HEK293T (cell line): Measurements from ENCODE around the gene ATP11A.

ENCODE experiments used
- CTCF ChIA-PET: fragments of 350-600 bp; formaldehyde crosslinking; extraction: SDS; loops from one replicate; lab custom pipeline; 2021; ENCODE audit warnings: antibody characterized with exemption, inconsistent platforms; lab: Yijun Ruan, JAX
- POLR2A ChIA-PET: fragments of 350-600 bp; formaldehyde crosslinking; extraction: SDS; loops from one replicate; lab custom pipeline; 2020; ENCODE audit warnings: antibody characterized with exemption, inconsistent platforms; lab: Yijun Ruan, JAX
- DNase-seq: peaks from one replicate; pipeline ENCODE4 v3.0.0; 2012; ENCODE audit warnings: mixed read lengths; ENCODE audit errors: extremely low spot score
- ARNT ChIP-seq: fragments of 450-650 bp; IDR thresholded peaks from 2 replicates; pipeline ENCODE4 v1.6.1; 2017; ENCODE audit warnings: mild to moderate bottlenecking
- BHLHE40 ChIP-seq: fragments of 450-650 bp; IDR thresholded peaks from 2 replicates; pipeline ENCODE4 v1.6.1; 2016; ENCODE audit warnings: mild to moderate bottlenecking, moderate library complexity, borderline replicate concordance
- CTBP1 ChIP-seq: fragments of 450-650 bp; IDR thresholded peaks from 2 replicates; pipeline ENCODE4 v1.6.1; 2016; ENCODE audit warnings: borderline replicate concordance
- ELF4 ChIP-seq: fragments of 450-650 bp; IDR thresholded peaks from 2 replicates; pipeline ENCODE4 v1.6.1; 2017; ENCODE audit warnings: antibody characterized with exemption
- FOXA1 ChIP-seq: fragments of 450-650 bp; IDR thresholded peaks from 2 replicates; pipeline ENCODE4 v1.6.1; 2016; ENCODE audit warnings: mild to moderate bottlenecking
- FOXK2 ChIP-seq: fragments of 450-650 bp; IDR thresholded peaks from 2 replicates; pipeline ENCODE4 v1.6.1; 2016; ENCODE audit warnings: mild to moderate bottlenecking
- FOXM1 ChIP-seq: fragments of 450-650 bp; IDR thresholded peaks from 2 replicates; pipeline ENCODE4 v1.6.1; 2017; ENCODE audit warnings: mild to moderate bottlenecking, borderline replicate concordance
- HDGF ChIP-seq: fragments of 450-650 bp; IDR thresholded peaks from 2 replicates; pipeline ENCODE4 v1.6.1; 2017; ENCODE audit warnings: antibody characterized with exemption, borderline replicate concordance
- L3MBTL2 ChIP-seq: fragments of 450-650 bp; conservative IDR thresholded peaks from 2 replicates; pipeline ENCODE4 v1.6.1; 2016; ENCODE audit warnings: mild to moderate bottlenecking
- LEF1 ChIP-seq: fragments of 450-650 bp; IDR thresholded peaks from 2 replicates; pipeline ENCODE4 v1.6.1; 2017; ENCODE audit warnings: mild to moderate bottlenecking, borderline replicate concordance
- NFRKB ChIP-seq: fragments of 450-650 bp; IDR thresholded peaks from 2 replicates; pipeline ENCODE4 v1.6.1; 2016; ENCODE audit warnings: mild to moderate bottlenecking, moderate library complexity
- SP1 ChIP-seq: fragments of 450-650 bp; IDR thresholded peaks from 2 replicates; pipeline ENCODE4 v1.6.1; 2017
- SUZ12 ChIP-seq: fragments of 450-650 bp; IDR thresholded peaks from 2 replicates; pipeline ENCODE4 v1.6.1; 2016; ENCODE audit warnings: mild to moderate bottlenecking
- TARDBP ChIP-seq: fragments of 450-650 bp; IDR thresholded peaks from 2 replicates; pipeline ENCODE4 v1.6.1; 2016
- ZNF384 ChIP-seq: fragments of 450-650 bp; IDR thresholded peaks from 2 replicates; pipeline ENCODE4 v1.6.1; 2016
- TF ChIP-seq, protein P1 (sequence below): fragments of 450-650 bp; IDR thresholded peaks from 2 replicates; pipeline ENCODE4 v1.6.1; 2016

The ATP11A gene

DNA sequence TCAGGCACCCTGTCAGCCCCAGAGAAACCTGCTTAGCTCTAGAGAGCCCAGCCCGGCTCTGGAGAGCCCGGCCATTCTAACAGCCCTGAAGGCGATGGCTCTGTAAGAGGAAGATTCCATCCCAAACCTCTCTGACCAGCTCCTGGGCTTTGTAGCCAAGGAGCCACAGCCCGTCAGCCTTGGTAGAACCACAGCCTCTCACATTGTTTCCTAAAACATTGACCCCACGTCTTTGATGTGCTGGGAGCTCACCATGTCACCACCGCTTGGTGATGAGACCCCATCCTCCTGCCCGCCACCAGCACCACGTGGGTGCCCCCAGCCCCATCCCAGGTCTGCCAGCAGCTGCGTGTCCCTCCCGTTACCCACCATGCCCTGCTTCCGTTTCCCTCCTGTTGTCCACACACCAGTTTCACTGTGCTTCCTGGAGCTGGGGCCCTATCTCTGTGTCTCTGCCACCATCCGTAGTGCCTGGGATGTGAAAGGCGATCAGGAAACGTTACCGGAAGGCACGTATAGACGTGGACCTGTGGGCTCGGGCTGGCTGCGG lies 185.0 kb downstream of the ATP11A start:
- POLR2A ChIA-PET: no interaction called here

DNA sequence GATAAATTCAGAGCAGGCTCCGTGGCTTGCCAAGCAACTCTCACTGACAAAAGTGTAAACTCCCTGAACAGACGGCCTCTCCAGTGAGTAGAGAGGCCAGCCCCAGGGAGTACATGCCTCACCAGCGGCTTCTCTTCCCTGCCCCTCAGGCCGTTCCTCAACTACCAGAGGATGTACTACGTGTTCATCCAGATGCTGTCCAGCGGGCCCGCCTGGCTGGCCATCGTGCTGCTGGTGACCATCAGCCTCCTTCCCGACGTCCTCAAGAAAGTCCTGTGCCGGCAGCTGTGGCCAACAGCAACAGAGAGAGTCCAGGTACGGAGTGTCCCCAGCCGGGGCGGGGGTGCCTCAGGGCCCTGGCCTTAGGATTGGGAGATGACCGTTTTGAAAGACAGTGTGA lies 185.8 kb downstream of the ATP11A start:
- ChIA-PET POLR2A (no interaction called here), CTCF (no interaction called here)
- DNase-seq: no peak
- TF ChIP-seq ARNT (no peak), BHLHE40 (no peak), L3MBTL2 (no peak), NFRKB (no peak), TARDBP (no peak), FOXM1 (no peak)
- TF ChIP-seq, protein P1, sequence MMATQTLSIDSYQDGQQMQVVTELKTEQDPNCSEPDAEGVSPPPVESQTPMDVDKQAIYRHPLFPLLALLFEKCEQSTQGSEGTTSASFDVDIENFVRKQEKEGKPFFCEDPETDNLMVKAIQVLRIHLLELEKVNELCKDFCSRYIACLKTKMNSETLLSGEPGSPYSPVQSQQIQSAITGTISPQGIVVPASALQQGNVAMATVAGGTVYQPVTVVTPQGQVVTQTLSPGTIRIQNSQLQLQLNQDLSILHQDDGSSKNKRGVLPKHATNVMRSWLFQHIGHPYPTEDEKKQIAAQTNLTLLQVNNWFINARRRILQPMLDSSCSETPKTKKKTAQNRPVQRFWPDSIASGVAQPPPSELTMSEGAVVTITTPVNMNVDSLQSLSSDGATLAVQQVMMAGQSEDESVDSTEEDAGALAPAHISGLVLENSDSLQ: no peak

More for the DNA sequence above, 185.0 kb downstream of the ATP11A start:
- DNase-seq: no peak
- no peak for TF ChIP-seq SUZ12
- CTCF ChIA-PET: interaction anchor here (0.6 to 2.2 kb wide), 3 partner anchors 55 to 235 kb away, joined by 4 to 10 read pairs (median 8); no protein-coding TSS in a partner anchor

DNA sequence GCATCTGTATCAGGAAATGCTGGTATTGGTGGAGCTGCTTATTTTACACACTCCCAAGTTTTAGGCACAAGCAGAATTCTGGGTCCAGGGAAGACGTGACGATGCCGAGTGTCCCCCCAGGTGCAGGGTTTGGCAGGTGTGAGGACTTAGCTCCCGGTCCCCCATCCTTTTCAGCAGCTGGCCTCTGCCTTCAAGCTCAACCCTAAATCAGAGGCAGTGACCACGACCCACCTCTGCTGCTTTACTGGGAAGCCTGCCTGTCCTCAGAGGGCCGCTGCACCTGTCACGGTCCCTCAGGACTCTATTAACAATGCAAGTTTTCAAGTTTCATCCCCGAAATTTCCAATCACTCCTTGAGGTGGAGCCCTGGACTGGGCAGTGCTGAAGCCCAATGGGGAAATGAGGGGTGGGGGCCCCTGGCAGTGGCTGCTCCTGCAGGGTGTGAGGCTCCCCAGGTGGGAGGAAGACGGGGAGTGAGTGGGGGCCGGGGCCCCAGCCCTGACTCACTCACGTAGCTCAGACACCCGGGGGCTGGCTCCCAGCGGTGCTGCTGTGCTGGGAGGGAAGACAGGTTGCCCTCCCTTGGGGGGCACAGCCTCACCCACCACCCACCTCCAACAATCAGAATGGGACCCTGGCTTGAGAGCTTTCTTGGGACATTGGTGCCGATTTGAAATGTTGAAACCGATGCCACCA lies 186.6 kb downstream of the ATP11A start:
- ChIA-PET CTCF (no interaction called here), POLR2A (no interaction called here)
- TF ChIP-seq, protein P1: no peak
- TF ChIP-seq SUZ12: no peak
- DNase-seq: no peak

DNA sequence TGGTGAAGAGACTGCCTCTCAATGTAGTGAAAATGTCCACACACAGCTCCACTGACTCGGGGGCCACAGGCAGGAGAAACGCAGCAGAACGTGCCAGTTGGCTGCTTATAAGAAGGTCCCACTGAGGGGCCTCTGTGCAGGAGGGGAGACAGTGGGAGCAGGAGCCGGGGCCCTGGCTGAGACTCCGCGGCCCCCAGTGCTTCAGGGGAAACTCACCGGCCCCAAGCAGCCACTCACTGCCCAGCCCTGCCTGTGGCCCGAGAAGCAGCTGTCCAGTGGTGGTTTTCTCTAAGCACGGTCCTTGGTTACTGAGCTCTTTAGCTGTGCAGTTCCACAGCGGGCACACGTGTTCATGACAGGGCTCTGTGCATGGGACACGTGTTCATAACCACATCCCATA lies 187.2 kb downstream of the ATP11A start:
- ChIA-PET POLR2A (no interaction called here), CTCF (no interaction called here)
- no peak for DNase-seq
- no peak for TF ChIP-seq ARNT
- no peak for TF ChIP-seq SP1
- no peak for TF ChIP-seq TARDBP
- no peak for TF ChIP-seq ELF4
- TF ChIP-seq FOXK2: no peak
- TF ChIP-seq, protein P1: no peak
- no peak for TF ChIP-seq BHLHE40
- TF ChIP-seq NFRKB: no peak
- TF ChIP-seq L3MBTL2: no peak
- no peak for TF ChIP-seq ZNF384
- no peak for TF ChIP-seq HDGF
- TF ChIP-seq SUZ12: no peak
- no peak for TF ChIP-seq FOXA1
- TF ChIP-seq LEF1: no peak
- TF ChIP-seq FOXM1: no peak
- no peak for TF ChIP-seq CTBP1

DNA sequence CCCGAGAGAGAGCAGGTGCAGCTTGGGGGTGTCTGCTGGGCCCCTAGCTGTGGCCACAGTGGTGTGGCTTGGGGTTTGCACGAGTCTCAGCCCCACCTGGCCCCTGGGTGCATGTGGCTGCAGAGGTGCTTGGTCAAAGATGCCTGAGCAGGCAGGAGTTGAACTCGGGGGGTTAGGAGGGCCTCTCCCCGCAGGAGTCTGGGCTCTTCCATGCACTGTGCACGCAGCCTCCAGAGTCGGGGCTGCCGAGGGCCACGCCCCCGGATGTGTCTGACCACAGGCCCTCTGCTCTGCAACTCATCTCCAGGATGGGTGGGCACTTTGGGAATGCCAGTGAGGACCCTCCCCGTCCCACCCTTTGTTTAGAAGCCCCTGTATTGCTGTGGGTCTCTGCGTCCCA lies 187.7 kb downstream of the ATP11A start:
- TF ChIP-seq BHLHE40: no peak
- TF ChIP-seq FOXM1: no peak
- no peak for TF ChIP-seq L3MBTL2
- no peak for TF ChIP-seq FOXK2
- no peak for TF ChIP-seq ZNF384
- TF ChIP-seq, protein P1: no peak
- TF ChIP-seq SUZ12: no peak
- TF ChIP-seq CTBP1: no peak
- TF ChIP-seq LEF1: no peak
- TF ChIP-seq SP1: no peak
- TF ChIP-seq ARNT: no peak
- POLR2A ChIA-PET: no interaction called here
- no peak for DNase-seq
- CTCF ChIA-PET: no interaction called here

DNA sequence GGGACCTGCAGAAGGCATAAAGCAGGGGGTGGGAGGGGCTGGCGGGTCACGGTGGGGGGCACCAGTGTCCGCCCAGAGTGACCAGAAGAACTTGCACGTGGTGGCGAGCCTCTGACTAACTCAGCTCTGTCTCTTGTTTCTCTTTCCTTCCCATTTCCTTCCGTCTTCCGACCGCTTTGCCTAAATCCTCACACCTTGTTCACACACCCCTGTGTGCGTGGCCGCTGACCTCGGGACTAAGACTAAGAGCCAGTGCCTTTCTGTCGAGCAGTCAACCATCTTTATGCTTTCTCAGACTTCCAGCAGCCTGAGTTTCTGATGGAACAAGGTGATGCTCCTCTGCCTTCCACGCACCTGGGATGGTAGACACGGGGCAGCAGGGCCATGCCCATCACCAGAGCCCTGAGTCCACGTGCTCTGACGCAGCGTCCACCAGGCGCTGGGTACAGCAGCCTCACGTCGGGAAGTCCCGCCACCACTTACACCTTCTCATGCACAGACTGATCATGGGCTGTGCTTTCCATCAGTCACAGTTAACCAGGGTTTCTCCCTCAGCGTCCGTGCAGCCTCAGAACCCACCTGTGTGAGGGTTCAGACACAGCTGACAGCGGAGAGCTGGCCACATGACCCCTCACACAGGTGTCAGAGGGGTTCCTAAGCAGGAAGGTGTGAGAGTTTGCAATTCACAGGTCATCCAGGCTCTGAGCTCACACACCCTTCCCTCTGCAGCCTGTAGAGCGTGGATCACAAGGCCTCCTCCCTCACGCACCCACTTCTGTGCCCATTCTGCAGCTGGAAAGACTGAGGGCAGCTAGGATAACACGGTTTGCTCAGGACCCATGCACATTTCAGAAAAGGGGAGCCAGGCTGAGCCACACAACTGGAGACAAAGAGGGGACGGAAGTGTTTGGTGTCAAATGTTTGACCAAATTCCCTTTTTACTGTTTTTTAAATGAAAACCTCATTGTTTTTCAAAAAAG lies 188.4 kb downstream of the ATP11A start:
- ChIA-PET POLR2A (no interaction called here), CTCF (no interaction called here)
- no peak for DNase-seq

More for the DNA sequence above, 188.4 kb downstream of the ATP11A start:
- TF ChIP-seq, protein P1: no peak
- TF ChIP-seq HDGF (no peak), ARNT (no peak), FOXK2 (no peak), L3MBTL2 (no peak)
